Endodermal cell (in vitro differentiated cells): ENCODE data around the gene BICDL2. TPM values are rescaled to one million over a fixed set of nuclear protein-coding genes. Genes with fewer than 3 reads are reported as not detected.

Experiments used
- DNase-seq: peaks from one replicate; pipeline ENCODE4 v3.0.0-alpha.2; 2017
- H3K27ac ChIP-seq: 2 replicates; pipeline ENCODE4 v1.5.1; 2013; ENCODE audit warnings: mild to moderate bottlenecking, low read depth, low read length, moderate library complexity
- H3K27me3 ChIP-seq: 2 replicates; pipeline ENCODE4 v1.6.1; 2013; ENCODE audit warnings: mild to moderate bottlenecking, low read length, moderate library complexity; ENCODE audit not compliant: insufficient read depth, control insufficient read depth, poor library complexity, severe bottlenecking
- H3K36me3 ChIP-seq: 2 replicates; pipeline ENCODE4 v1.7.0; 2013; ENCODE audit warnings: mild to moderate bottlenecking, low read length, moderate library complexity; ENCODE audit not compliant: control insufficient read depth, insufficient read depth
- H3K4me1 ChIP-seq: one replicate; pipeline ENCODE4 v1.7.0; 2013; ENCODE audit warnings: low read length; ENCODE audit not compliant: control insufficient read depth, insufficient read depth
- H3K4me3 ChIP-seq: 2 replicates; pipeline ENCODE4 v1.5.1; 2013; ENCODE audit warnings: mild to moderate bottlenecking, low read length, moderate library complexity
- H3K9ac ChIP-seq: 2 replicates; pipeline ENCODE4 v1.6.1; 2013; ENCODE audit warnings: mild to moderate bottlenecking, low read length, moderate library complexity; ENCODE audit not compliant: poor library complexity, severe bottlenecking; ENCODE audit errors: extremely low read depth
- H3K9me3 ChIP-seq: 2 replicates; pipeline ENCODE4 v1.6.1; 2013; ENCODE audit warnings: mild to moderate bottlenecking, low read length, moderate library complexity; ENCODE audit not compliant: control insufficient read depth
- H3K27ac Mint-ChIP-seq: 2 replicates; pipeline ENCODE4 v1.8.0; 2020; ENCODE audit warnings: mixed read lengths
- H3K27me3 Mint-ChIP-seq: 2 replicates; pipeline ENCODE4 v1.8.0; 2021; ENCODE audit warnings: mild to moderate bottlenecking, mixed read lengths; ENCODE audit not compliant: insufficient read depth
- H3K36me3 Mint-ChIP-seq: 2 replicates; pipeline ENCODE4 v1.8.0; 2020; ENCODE audit warnings: low read depth, mixed read lengths
- H3K4me1 Mint-ChIP-seq: 2 replicates; pipeline ENCODE4 v1.8.0; 2020; ENCODE audit warnings: mixed read lengths
- H3K4me3 Mint-ChIP-seq: 2 replicates; pipeline ENCODE4 v1.8.0; 2020; ENCODE audit warnings: mild to moderate bottlenecking, moderate library complexity, mixed read lengths
- H3K9me3 Mint-ChIP-seq: 2 replicates; pipeline ENCODE4 v1.8.0; 2020; ENCODE audit warnings: mild to moderate bottlenecking, mixed read lengths
- WGBS, 2 experiments: methylation state at CpG; one replicate each; pipeline versions ENCODE4 v1.1.5 to v1.1.7; 2013; ENCODE audit warnings: missing lambda C conversion rate in 2 of 2, mixed read lengths in 1 of 2; ENCODE audit not compliant: insufficient coverage in 1 of 2, insufficient read length in 1 of 2; 5-methylcytosine and 5-hydroxymethylcytosine counted together
- total RNA-seq, 2 donors: library from RNA; stranded (reverse); fragmentation: NEBNext Ultra II Directional in 1 of 2; extraction: Animal tissue kit (Norgen Biotek cat#: 25700) in 1 of 2; gene quantifications; 2 replicates in 1 of 2; 3 replicates in 1 of 2; pipeline ENCODE4 v1.2.1, GENCODE V29; 2021
- TF ChIP-seq, protein P1 (sequence below): fragments of 200-600 bp; sonication (generic); conservative IDR thresholded peaks from 2 replicates; pipeline ENCODE4 v1.5.0; 2021; ENCODE audit warnings: antibody characterized with exemption, mild to moderate bottlenecking

Gene BICDL2
- total RNA-seq, 2 donors from 2014 or later = 4.7 to 8.2 TPM

DNA sequence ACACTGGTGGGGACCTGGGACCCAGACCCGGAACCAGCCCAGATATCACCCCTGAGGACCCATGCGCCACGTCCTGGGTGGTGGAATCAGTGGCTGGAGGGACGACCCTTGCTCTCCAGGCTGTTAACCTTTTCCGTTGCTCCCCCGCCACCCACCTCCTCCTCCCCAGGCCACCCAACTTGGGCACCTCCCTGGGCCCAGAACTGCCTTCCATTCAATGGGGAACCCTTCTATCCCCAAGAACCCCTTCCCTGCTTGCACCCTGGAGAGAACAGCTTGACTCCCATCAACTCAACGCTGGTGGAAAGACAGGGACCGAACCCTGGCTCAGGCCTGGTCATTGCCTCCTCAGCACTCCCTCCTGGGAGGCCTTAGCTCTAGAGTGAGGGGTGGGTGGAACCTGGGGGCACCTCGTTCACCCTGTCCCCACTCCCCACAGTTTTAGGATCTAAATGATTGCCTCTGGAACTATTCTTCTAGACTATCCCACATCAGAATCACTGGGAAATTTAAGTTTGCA lies 23.0 kb upstream of the BICDL2 start:
- Mint-ChIP-seq H3K36me3 (peaks cover 6% of the 10 kb centered on the region), H3K9me3 (no peaks in the 10 kb centered on the region), H3K27me3 (peaks cover 24% of the 10 kb centered on the region), H3K4me3 (peak overlapping the region; percentile 72), H3K27ac (peak overlapping the region; percentile 94), H3K4me1 (peaks cover 7% of the 10 kb centered on the region)
- H3K36me3 ChIP-seq = no peaks in the 10 kb centered on the region
- H3K27ac ChIP-seq = no peak overlapping the region
- TF ChIP-seq, protein P1, sequence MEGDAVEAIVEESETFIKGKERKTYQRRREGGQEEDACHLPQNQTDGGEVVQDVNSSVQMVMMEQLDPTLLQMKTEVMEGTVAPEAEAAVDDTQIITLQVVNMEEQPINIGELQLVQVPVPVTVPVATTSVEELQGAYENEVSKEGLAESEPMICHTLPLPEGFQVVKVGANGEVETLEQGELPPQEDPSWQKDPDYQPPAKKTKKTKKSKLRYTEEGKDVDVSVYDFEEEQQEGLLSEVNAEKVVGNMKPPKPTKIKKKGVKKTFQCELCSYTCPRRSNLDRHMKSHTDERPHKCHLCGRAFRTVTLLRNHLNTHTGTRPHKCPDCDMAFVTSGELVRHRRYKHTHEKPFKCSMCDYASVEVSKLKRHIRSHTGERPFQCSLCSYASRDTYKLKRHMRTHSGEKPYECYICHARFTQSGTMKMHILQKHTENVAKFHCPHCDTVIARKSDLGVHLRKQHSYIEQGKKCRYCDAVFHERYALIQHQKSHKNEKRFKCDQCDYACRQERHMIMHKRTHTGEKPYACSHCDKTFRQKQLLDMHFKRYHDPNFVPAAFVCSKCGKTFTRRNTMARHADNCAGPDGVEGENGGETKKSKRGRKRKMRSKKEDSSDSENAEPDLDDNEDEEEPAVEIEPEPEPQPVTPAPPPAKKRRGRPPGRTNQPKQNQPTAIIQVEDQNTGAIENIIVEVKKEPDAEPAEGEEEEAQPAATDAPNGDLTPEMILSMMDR = no peak
- no peak for DNase-seq
- H3K4me3 ChIP-seq = peak overlapping the region; percentile 81
- H3K9ac ChIP-seq = peak overlapping the region; percentile 25
- peaks cover 4% of the 10 kb centered on the region for H3K27me3 ChIP-seq
- WGBS, 2 experiments = 76 to 84% methylated on average over 5 to 9 of the region's 9 CpGs
- no peaks in the 10 kb centered on the region for H3K9me3 ChIP-seq
- no peaks in the 10 kb centered on the region for H3K4me1 ChIP-seq

DNA sequence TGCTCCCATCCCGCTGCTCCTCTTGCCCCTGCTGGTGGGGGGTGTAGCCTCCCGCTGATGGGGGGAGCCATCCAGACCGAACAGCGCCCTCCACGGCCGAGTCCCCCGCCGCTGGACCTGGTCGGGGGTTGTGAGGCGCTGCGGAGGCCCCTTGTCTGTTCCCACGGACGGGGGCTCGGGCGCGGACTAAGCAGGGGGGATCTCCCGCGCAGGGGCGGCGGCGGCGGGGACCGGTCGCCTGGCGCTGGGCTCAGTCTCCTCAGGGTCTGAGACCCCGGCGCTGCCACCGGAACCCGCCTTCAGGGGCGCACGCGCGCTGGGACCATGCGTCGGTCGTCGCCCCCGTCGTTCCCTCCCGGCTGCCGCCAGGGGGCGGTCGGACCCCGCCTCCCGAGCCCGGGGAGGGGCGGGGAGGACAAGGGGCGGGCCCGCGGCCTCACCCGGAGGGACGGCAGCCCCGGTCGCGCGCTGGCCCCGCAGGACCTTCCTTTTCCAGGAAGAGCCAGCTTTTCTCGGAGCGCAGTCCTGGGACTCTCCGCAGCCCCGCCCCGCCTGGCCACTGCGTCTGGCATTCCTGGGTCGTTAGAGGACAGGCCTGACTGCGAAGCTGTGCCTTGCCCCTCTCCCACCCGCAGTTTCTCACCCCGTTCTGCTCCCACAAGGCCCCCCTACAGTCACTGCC lies 22.4 kb upstream of the BICDL2 start:
- no peaks in the 10 kb centered on the region for H3K9me3 Mint-ChIP-seq
- peaks cover 9% of the 10 kb centered on the region for H3K36me3 Mint-ChIP-seq
- TF ChIP-seq, protein P1 = peak; percentile 91
- Histone ChIP-seq H3K36me3 (no peaks in the 10 kb centered on the region), H3K4me1 (no peaks in the 10 kb centered on the region), H3K9ac (peak overlapping the region; percentile 25), H3K27ac (no peak overlapping the region), H3K27me3 (peaks cover 4% of the 10 kb centered on the region), H3K9me3 (no peaks in the 10 kb centered on the region), H3K4me3 (peak overlapping the region; percentile 81)
- H3K27ac Mint-ChIP-seq = peak overlapping the region; percentile 94
- peaks cover 27% of the 10 kb centered on the region for H3K27me3 Mint-ChIP-seq
- 0 to 1% methylated on average over 18 to 67 of the region's 67 CpGs for WGBS, 2 experiments
- H3K4me1 Mint-ChIP-seq = peaks cover 7% of the 10 kb centered on the region
- peak overlapping the region; percentile 72 for H3K4me3 Mint-ChIP-seq
- peak; percentile 97 for DNase-seq

DNA sequence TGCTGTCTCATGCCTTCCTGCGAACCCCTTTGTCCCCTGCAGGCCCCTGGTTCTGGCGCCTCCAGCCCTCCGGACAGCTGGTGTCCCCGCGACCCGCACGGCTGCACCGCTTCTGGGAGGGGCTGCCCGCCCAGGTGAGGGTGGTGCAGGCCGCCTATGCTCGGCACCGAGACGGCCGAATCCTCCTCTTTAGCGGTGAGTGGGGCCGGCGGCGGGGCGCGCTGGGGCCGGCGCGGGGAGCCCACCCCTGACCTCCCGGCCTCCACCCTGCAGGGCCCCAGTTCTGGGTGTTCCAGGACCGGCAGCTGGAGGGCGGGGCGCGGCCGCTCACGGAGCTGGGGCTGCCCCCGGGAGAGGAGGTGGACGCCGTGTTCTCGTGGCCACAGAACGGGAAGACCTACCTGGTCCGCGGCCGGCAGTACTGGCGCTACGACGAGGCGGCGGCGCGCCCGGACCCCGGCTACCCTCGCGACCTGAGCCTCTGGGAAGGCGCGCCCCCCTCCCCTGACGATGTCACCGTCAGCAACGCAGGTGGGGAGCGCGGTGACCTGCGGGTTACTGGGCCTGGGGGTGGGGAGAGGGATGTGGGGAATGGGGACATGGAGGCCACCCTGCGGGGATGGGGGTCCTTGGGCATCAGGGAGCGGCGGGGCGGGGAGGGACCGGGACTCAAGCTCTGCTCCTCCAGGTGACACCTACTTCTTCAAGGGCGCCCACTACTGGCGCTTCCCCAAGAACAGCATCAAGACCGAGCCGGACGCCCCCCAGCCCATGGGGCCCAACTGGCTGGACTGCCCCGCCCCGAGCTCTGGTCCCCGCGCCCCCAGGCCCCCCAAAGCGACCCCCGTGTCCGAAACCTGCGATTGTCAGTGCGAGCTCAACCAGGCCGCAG lies 21.6 kb upstream of the BICDL2 start:
- no peaks in the 10 kb centered on the region for H3K4me1 ChIP-seq
- Mint-ChIP-seq H3K27me3 (peaks cover 30% of the 10 kb centered on the region), H3K4me3 (peak overlapping the region; percentile 72), H3K4me1 (peaks cover 7% of the 10 kb centered on the region), H3K9me3 (no peaks in the 10 kb centered on the region), H3K27ac (no peak overlapping the region), H3K36me3 (peaks cover 14% of the 10 kb centered on the region)
- peaks cover 4% of the 10 kb centered on the region for H3K27me3 ChIP-seq
- H3K9me3 ChIP-seq = no peaks in the 10 kb centered on the region
- H3K36me3 ChIP-seq = no peaks in the 10 kb centered on the region
- DNase-seq = peak; percentile 90
- peak overlapping the region; percentile 77 for H3K4me3 ChIP-seq
- H3K27ac ChIP-seq = no peak overlapping the region
- H3K9ac ChIP-seq = peak overlapping the region; percentile 25
- WGBS, 2 experiments = 18 to 49% methylated on average over 29 to 77 of the region's 77 CpGs
- TF ChIP-seq, protein P1 = peak; percentile 47
